ENCODE data around the gene PLEKHM3.

PLEKHM3 gene

DNA sequence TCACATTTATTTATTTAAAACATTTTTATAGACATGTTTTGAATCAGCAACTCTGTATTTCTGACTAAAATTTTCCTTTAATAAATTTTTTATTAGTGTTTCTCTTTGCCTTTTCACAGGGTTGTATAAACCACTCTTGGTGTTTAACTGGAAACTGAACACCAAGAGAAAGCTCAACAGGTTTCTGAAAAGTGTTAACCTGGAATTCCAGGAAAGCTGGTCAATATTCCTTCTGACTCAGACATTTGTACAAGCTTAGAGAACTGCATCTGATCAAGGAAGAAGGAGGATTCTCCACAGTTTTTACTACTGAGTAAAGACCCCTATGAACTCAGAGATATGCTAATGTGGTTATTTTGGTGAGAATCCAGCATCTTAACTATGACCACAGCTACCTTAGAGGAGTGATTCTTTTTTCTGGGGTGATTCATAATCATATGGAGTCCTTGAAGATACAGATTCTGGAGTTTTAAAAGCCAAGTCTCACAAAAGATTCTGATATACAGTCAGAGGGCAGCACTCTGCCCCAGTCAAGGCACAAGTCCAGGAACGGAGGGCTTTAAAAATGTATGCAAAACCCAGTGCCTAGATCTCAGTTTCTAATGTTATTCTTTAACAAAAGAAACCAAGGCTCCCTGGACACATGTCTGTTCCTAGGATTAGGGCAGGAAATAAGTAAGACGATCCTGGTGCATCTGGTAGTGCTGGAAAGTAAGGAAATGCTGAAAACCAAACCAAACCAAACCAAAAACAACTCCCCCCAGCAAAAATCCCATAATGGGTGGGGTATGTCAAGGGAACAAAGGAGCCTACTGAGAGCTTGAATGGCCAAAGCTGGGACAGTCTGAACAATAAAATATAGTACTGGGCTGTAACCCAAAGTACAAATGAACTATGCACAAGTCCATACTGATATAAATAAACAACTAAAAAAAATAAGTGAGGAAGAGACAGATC, 170.6 kb downstream of the PLEKHM3 start:
- DNase-seq (ENCODE audit: low spot score) = peak; percentile 32

DNA sequence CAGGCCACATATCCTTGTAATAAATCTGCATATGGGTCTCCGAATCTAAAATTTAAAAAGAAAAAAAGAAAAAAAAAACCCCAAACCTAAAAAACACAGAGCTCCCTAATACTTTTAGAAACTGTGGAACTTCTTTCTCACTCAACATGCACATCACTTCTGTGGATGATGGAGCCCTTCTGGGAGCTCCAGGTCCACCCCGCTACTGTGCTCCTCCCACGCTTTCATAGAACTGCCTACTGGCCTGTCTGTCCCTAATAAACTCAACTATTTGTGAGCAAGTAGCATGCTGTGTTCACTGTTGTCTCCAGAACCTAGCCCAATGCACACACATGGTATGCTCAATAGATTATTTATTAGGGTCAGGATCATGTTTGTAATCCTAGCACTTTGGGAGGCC, 172.5 kb downstream of the PLEKHM3 start:
- DNase-seq (ENCODE audit: low spot score) = no peak

DNA sequence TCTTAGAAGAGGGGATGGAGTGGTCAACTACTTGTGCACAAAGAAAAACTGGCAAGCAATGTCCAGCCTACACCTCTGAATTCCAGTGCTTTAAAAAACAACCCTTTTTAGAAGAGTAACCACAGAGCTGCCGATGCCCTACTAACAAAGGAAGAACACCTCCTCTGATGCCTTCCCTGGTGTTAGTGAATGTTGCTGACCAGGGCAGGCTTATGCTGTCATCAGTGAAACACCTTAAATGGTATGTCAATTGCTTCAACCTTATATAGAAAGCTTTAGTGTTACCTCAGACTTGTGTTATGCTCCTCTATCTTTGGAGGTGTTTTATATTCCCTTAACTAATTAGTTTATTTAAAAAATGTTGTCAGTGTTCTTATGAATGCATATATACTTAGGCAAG, 175.9 kb downstream of the PLEKHM3 start:
- no peak for DNase-seq (ENCODE audit: low spot score)

DNA sequence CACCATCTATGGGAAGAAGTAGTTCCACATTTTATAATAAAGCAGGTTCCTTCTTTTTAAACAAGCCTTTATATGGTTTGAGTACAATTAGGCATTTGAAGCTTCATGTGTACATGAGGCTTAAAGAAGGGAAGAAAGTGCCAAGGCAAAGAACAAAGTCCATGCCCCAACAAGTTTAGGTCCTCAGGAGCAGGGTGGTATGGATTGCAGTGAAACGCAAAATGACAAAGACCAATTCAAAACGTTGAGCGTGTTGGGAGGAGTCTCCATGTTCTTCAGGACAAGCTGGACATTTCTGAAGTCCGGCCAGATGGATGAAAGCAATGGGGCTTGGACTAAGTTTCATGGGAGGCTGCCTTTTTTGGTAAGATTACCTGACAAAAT, 176.8 kb downstream of the PLEKHM3 start:
- no peak for DNase-seq (ENCODE audit: low spot score)

DNA sequence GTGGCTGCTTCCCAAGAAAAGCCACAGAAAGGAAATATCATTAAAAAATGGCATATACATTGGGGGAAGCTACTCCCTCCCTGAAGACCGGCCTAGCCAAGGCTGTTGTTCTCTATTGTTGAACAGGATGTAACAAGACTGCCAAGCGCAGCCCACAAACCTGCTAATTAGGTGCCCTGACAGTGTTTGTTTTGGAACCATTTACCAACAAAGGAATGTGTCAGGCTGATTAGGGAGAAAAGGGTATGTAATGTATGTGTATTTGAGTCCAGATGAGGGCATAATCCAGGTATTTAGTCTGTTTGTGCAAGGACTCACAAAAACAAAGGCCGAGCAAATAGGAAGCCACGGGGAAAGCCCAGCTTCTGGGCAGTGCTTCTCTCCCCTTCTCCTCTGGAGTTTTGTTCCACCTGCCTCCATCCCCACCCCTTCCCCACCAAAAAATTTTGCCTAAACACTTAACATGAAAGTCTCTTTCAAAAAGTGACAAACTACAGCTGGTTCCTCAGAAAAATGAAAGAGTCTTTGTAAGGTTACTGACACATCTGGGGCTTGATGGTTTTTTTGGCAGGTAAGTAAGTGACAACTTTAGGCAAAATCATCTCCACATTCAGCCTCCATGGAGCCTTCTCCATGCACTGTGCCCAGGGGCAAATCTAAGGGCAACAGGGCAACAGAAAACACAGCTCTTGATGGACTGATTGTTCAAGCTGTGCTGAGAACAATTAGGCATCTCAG, 177.4 kb downstream of the PLEKHM3 start:
- DNase-seq (ENCODE audit: low spot score) = no peak

DNA sequence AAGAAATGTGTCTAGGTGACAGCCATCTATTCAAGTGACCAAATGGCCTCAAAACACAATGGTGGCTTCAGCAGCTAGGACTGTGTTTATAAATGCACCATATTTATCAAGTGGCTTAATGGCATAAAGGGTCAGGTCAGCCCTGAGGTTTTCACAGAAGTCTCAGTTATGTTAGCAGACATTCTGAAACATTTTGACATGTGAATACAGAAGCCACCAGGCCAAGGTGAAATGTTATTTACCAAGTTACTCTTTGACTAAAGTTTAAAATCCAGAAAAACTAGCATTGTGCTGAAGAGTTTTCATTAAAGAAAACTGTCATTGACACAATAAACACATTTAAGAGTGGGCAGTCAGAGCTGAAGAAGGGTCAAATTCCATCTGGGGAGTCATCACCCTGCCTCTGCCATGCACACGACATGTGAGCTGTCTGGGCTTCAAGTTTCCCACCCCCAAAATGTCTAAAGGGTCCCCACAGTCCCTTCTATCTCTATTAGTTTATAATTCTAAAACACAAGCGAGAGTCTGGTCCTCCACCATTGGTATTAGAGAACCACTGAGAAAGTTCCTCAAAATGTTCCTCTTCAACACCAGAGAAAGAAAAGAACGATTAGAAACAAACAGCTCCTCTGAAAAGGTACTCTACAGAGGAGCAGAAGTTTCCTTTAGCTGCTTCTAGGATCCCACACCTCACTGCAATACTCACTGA, 178.1 kb downstream of the PLEKHM3 start:
- DNase-seq (ENCODE audit: low spot score) = no peak

DNA sequence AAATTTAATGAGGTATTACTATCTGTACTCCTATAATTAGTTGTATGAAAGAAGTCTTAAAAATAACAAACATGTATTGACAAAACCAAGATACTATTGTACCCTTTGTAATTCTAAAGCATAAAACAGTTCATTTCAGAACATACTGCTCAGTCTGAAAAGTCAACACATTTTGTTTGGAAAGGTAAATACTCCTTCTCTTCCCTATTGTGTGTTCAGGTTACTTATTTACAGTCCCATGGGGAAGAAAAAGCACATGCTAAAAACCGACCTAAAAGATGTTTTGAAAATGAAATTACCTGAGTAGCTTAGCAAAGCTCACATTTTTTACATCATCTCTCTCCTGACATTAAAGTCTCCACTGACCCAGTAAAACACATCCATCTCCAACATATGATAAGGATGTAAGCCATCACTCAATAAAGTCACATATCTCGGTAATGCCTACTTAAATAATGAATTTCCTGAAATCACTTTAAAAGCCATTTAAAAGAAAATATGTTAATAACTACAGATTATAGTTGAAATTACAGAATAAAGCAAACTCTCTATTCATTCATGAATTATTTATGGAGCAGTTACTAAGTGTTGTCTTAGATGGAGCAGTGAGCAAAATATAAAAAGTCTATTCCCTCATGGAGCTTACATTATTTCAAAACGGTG, 180.0 kb downstream of the PLEKHM3 start:
- no peak for DNase-seq (ENCODE audit: low spot score)

DNA sequence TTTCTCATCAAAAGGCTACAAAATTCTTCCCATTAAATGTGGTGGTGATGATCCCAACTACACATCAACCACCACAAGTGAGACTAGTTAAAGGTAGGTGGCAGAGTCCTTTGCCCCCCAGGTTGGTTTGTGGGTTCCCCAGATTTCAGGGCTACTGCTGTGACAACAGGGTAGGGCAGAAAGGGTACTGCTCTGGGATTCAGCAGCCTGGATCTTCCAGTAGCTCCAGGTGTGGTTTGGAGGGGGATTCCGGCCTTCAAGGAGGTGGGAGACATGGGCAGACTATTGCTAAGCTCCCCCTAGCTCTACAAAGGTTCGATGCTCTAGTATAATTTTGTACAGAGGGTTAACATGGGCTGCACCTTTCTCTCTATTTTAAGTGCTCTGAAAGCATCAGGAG, 180.7 kb downstream of the PLEKHM3 start:
- DNase-seq (ENCODE audit: low spot score) = no peak

DNA sequence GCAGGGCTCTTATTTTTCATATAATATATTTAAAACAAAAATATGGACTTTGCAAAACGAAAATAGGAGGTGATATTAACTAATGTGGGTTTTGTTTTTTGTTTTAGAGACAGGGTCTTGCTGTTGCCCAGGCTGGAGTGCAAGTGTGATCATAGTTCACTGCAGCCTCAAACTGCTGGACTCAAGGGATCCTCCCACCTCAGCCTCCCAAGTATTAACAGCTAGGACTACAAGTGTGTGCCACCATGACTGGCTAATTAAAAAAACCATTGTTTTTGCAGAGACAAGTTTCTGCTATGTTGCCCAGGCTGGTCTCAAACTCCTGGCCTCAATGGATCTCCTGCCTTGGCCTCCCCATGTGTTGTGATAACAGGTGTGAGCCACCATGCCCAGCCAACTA, 185.2 kb downstream of the PLEKHM3 start:
- no peak for DNase-seq (ENCODE audit: low spot score)

DNA sequence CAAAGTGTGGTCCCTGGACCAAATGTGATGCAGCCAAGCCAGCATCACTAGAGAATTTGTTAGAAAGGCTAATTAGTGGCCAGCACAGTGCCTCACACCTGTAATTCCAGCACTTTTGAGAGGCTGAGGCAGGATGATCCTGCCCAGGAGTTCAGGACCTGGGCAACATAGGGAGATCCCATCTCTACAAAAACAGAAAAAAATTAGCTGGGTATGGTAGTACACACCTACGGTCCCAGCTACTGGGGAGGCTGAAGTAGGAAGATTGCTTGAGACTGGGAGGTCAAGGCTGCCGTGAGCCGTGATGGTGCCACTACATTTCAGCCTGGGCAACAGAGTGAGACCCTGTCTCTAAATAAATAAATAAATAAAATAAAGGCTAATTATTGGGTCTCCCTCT, 185.8 kb downstream of the PLEKHM3 start:
- no peak for DNase-seq (ENCODE audit: low spot score)

DNA sequence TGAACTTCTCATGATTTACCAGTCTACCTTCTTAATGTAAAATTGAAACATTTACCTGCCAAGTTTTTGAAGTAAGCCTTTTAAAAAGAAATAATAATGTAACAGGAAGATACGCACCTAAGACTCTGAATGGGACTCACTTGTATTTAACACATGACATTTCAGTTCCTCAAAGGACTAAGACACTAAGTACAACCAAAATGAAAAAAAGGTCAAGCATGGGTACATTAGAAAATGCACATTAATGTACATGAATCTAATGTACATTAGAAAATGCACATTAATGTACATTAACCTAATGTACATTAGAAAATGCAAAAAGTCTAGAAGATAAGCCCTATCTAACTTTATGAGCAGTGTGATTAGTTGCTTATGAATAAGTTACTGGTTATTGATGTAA, 186.3 kb downstream of the PLEKHM3 start:
- DNase-seq (ENCODE audit: low spot score) = no peak

DNA sequence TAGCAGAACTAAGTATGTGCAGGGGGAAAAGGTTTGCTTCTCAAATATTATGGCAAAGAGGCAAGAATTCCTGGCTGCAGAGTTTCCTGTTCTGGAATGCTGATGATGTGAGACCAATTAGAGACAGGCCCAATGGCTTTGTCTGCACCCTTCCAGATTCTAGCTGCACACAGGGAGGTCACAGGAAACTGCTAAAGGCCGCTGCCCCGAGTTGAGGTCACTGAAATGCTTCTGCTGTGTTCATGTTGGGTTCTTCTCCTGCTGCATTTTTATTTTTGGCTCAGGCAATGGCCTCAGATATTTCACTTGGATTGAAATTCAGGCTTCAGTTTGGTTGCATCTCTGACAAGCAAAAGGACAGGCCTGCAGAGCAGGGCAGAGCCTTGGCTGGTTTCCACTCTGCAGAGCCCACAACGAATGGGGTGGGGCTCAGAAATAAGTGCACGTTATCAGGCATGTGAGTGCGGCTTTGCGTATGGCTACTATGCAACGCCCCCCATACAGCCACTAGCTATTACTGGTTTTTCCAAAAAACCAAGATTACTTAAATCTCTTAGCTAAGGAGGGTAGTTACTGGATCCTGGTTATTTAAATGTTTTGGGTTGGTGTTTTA, 188.7 kb downstream of the PLEKHM3 start:
- DNase-seq (ENCODE audit: low spot score) = peak; percentile 21

DNA sequence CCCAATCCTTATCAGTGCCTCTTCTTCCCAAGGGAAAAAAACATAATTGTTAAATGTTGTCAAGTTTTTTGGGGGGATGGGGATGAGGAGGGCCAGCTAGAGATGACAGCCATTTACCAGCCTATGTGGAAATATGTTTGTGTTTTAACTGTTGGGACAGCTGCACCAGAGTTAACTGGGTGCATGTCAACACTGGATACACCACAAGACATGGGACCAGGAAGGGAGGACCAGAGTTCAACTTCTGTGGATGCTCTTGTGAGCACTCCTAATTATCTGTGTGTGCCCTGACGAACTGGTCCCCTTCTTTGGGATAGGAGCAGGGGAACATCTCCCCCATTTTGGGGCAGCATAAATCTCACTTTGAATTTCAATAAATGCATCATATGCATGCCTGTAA, 189.5 kb downstream of the PLEKHM3 start:
- DNase-seq (ENCODE audit: low spot score) = no peak

DNA sequence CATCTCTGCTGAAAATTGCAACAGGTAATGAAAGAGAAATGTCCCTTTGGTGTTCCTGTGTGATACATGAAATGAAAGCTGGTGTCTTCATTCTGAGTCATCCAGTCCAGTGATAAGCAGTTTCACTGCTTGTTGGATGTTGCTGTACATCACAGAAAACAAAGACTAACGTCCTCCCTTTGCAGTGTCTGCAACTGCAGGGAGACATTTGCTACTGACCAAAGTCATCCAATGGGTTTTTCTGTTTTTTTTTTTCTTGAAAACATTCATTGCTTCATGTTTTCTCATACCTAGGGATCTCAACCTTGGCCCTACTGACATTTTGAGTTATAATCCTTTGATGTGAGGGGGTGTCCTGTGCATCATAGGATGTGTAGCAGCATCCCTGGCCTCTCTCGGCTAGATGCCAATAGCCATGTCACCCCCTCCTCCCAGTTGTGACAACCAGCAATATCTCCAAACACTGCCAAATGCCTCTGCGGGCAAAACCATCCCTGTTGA, 192.0 kb downstream of the PLEKHM3 start:
- DNase-seq (ENCODE audit: low spot score) = no peak

DNA sequence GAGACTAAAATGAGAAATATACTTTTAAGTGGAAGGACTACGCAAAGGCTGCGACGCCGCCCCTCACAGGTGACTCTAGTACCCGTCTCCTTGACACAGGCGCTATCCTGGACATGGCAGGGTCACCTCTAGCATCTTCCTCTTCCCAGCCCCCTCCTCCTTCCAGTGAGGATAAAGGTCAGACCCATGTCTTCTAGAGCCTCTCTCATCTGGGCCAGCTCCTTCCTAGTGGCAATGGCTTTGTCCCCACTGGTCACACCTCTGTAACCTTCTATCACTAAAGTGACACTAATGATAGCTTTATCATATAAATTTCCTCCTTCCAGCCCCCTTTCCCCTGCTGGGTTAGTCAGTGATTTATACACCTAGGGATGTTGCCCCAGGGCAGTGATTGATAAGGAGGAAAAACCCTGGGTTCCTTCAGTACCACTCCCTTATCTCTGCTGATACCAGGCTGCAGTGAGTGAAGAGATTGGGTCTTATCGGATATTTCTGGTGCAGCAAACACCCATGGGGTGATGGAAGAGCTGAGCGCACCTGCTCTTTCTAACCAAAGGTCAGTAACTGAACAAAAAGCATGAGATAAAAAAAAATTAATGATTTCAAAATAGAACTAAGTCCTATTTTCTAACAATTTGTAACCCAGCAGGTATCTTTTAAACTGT, 193.6 kb downstream of the PLEKHM3 start:
- no peak for DNase-seq (ENCODE audit: low spot score)

DNA sequence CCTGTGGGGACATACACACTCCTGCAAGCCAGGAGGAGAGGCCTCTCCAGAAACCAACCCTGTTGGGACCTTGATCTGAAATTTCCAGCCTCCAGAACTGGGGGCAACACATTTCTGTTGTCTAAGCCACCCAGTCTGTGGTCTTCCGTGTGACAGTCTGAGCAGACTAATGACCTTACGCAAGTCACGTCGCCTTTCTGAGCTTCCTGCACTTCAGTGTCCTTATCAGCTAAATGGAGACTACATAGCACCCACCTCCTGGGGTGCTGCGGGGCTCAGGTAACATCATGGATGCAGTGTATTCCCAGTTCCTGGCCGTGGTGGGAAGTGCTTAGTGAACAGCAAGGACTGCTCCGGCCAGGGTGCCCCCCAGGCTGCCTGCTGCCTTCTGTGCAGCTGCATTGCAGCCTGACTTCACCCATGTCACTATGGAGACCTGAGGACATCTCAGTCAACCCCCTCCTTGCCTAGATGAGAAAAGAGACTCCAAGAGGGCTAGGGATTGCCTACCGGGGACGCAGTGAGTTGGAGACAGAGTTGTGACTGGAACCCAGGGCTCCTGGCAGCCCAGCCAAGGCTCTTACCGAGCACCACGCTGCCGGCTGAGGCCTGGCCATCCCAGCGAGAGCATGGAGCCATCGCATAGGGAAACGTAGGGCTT, 194.4 kb downstream of the PLEKHM3 start:
- no peak for DNase-seq (ENCODE audit: low spot score)

DNA sequence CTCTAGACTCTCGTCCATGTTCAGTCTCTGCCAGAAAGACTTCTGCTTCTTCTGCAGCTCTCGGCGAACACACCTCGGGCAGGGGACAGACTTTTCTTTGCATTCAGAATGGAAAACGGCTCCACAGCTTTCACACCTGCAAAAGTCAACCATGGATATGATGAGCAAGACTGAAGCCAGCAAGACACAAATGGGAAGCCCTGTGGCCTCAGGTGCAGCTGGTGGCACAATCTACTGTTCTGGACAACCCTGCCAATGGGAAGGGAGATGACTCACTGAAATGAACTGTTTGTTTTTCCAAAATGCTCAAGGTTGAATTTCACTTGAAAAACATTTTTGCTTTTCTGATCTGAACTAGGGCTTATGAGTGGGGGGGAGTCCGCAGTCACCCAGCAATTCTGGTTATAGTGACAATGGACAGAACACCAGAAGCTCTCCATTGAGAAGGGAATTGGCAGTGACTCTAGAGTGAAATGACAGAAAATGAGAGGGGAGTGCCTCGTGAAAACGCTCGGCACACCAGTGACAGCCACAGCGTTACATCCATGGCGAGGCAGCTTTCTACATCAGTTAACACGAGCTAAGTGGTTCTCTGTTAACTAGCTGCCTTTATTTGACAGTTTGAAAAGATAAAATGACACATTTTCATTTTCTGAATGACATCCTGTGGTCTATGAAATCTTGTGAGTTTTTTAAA, 196.8 kb downstream of the PLEKHM3 start:
- DNase-seq (ENCODE audit: low spot score) = peak; percentile 35

DNA sequence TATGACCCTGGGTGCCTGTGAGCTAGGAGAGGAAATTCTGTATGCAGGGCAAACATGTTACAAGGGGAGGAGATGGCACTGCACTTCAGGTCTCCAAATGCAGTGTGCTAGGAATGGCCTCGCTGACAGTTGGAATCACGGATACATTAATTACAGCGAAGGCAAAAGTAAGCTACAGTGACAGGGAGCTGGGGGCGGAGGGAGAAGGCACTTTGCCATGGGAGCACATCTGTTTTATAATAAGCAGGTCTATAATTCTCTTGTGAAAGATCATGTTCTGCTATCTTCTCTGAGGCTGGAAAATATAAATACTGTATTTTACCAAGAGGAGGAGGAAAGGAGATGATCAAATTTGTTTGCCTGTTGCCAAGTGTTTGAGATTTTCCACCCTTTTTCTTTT, 199.3 kb downstream of the PLEKHM3 start:
- no peak for DNase-seq (ENCODE audit: low spot score)

DNA sequence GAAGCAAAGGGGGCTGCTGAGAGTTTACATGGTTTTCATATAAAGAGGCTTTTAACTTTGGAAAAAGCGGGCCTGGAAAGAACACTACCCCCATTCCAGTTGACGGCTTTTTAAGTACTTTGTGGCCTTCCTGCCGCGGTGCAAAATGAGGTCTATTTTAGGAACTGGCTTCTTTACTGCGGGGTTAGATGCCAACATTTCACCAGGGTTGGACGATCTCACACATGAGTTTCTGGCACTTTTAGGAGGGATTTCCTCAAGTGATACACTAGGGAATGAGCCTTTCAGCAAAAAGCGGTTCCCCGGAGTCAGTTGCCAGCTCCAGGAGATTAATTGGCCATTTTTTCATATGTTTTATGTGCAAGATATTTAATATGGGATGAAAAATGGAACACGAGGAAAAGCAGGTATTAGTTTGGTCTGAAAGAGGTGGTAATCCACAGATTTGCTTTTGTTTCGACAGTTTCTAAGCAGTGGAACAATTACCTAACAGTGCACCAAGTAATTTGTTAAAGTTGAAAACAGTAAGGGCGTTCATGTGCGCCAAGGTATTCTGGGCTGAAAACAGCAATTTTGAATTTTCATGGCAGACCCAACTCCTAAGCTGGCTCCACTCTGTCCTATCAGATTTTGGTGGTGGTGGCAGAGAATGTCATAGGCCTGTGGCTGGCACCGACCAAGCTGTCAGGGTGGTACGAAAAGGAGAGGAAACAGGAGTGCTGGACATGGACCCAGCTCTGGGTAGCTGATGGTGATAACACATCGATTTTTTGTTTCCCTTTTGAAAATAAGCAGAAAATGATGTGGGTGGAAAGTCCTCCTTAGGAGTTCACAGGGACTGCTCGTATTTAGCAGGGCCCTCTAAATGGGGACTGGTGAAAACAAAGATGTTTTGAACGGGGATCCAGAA, 200.0 kb downstream of the PLEKHM3 start:
- peak; percentile 20 for DNase-seq (ENCODE audit: low spot score)

Measured in globus pallidus (tissue), 1 donor.